Activated CD4-positive, alpha-beta T cell treated with anti-CD3 and anti-CD28 coated beads, Interleukin-2, amount 50 U/mL, for 16 hours (primary cell): ENCODE results near the gene IRF3.
A peak's percentile ranks its signal among the peaks of the same experiment; 100 is the strongest.

Source experiments
- DNase-seq: peaks from one replicate; pipeline ENCODE4 v3.0.0-alpha.2; 2020

Gene IRF3

GRCh38 chr19:49687150-49687549 is 21.5 kb upstream of the IRF3 start:
- no peak for DNase-seq

GRCh38 chr19:49686503-49687088 is 20.9 kb upstream of the IRF3 start:
- DNase-seq = no peak

GRCh38 chr19:49685845-49686332 is 20.2 kb upstream of the IRF3 start:
- DNase-seq = no peak

- no peak for DNase-seq
These were observed 19.4 kb upstream of the IRF3 start for GRCh38 chr19:49684983-49685553.

GRCh38 chr19:49684251-49684982 is 18.8 kb upstream of the IRF3 start:
- no peak for DNase-seq

GRCh38 chr19:49683814-49684250 is 18.2 kb upstream of the IRF3 start:
- DNase-seq = no peak

- no peak for DNase-seq
These were observed 16.6 kb upstream of the IRF3 start for GRCh38 chr19:49682274-49682673.

GRCh38 chr19:49681830-49682229 is 16.2 kb upstream of the IRF3 start:
- DNase-seq = no peak

- peak; percentile 95 for DNase-seq
These were observed 15.0 kb upstream of the IRF3 start for GRCh38 chr19:49680421-49681351.

- DNase-seq = no peak
These were observed 14.2 kb upstream of the IRF3 start for GRCh38 chr19:49679771-49680413.

- no peak for DNase-seq
These were observed 13.5 kb upstream of the IRF3 start for GRCh38 chr19:49678985-49679770.

- peak; percentile 84 for DNase-seq
These were observed 12.4 kb upstream of the IRF3 start for GRCh38 chr19:49677901-49678674.

GRCh38 chr19:49677231-49677900 is 11.7 kb upstream of the IRF3 start, which contains the start of gene PRMT1:
Gene PRMT1, plus strand, starts transcription at chr19:49677271. Its CDS starts 10 bp downstream, at chr19:49677281.
- peak; percentile 50 for DNase-seq

GRCh38 chr19:49676784-49677230 is 11.2 kb upstream of the IRF3 start:
- DNase-seq = peak; percentile 100

- peak; percentile 81 for DNase-seq
These were observed 10.6 kb upstream of the IRF3 start for GRCh38 chr19:49676136-49676783.

- DNase-seq = peak; percentile 77
These were observed 6.7 kb upstream of the IRF3 start for GRCh38 chr19:49672131-49672919.

- no peak for DNase-seq
These were observed 3.9 kb upstream of the IRF3 start for GRCh38 chr19:49669516-49669915.

- DNase-seq = no peak
These were observed 1.8 kb upstream of the IRF3 start for GRCh38 chr19:49667473-49667872.

GRCh38 chr19:49666120-49666444 is 425 bp upstream of the IRF3 start:
- no peak for DNase-seq
